ENCODE results near the gene ZC3H14.

- TF ChIP-seq EZH2 (IDR thresholded peaks at IDR 0.05; ENCODE audit: borderline replicate concordance, low read depth, low read length, severe bottlenecking) (no peak), CTCF (IDR thresholded peaks at IDR 0.05; ENCODE audit: borderline replicate concordance, extremely low read depth, low read length, poor library complexity, severe bottlenecking) (no peak)
Observed at GRCh38 chr14:88518592-88519512, 44.0 kb upstream of the ZC3H14 start.

Data from DND-41 (cell line).